Neural progenitor cell (in vitro differentiated cells): ENCODE results near the gene KIF21B.

ENCODE experiments used
- EZH2phosphoT487 ChIP-seq: fragments of 200-600 bp; sonication (generic); IDR thresholded peaks from 2 replicates; pipeline ENCODE4 v1.6.1; 2017; ENCODE audit warnings: antibody characterized with exemption
- TF ChIP-seq, protein P1 (sequence below): fragments of 200-600 bp; sonication (generic); IDR thresholded peaks from 2 replicates; pipeline ENCODE4 v1.5.1; 2017; ENCODE audit warnings: antibody characterized with exemption, mild to moderate bottlenecking

DNA sequence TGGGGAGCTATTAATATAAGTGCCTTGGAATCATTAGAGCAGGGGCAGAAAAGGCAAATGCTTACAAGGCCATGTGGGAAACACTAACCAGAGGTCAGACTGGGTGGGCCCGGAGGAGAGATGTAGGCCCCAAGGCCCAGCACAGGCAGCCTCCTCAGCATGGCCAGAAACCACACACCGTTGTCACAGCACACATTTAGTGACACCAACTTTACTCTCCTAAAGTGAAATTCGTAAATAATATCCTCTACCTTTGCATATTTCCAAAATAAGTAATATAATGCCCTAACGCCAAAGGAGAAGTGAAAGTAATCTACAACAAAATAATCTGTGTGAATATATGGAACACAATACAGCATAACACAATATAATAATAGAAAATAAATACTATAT, 62.6 kb downstream of the KIF21B start:
- TF ChIP-seq, protein P1, sequence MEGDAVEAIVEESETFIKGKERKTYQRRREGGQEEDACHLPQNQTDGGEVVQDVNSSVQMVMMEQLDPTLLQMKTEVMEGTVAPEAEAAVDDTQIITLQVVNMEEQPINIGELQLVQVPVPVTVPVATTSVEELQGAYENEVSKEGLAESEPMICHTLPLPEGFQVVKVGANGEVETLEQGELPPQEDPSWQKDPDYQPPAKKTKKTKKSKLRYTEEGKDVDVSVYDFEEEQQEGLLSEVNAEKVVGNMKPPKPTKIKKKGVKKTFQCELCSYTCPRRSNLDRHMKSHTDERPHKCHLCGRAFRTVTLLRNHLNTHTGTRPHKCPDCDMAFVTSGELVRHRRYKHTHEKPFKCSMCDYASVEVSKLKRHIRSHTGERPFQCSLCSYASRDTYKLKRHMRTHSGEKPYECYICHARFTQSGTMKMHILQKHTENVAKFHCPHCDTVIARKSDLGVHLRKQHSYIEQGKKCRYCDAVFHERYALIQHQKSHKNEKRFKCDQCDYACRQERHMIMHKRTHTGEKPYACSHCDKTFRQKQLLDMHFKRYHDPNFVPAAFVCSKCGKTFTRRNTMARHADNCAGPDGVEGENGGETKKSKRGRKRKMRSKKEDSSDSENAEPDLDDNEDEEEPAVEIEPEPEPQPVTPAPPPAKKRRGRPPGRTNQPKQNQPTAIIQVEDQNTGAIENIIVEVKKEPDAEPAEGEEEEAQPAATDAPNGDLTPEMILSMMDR: no peak
- TF ChIP-seq EZH2phosphoT487: no peak
